BE2C (cell line): ENCODE data around the gene KIF5A.
A peak's percentile ranks its signal among the peaks of the same experiment; 100 is the strongest.

ENCODE experiments used
- DNase-seq: peaks from one replicate; pipeline ENCODE4 v3.0.0-alpha.2; 2020
- H3K27me3 ChIP-seq: fragments of 250-450 bp; sonication (Bioruptor Pico); 2 replicates; pipeline ENCODE4 v1.5.1; 2020; ENCODE audit warnings: mild to moderate bottlenecking
- H3K36me3 ChIP-seq: fragments of 250-450 bp; sonication (Bioruptor Pico); 2 replicates; pipeline ENCODE4 v1.5.1; 2020; ENCODE audit warnings: mild to moderate bottlenecking
- H3K4me1 ChIP-seq: fragments of 250-450 bp; sonication (Bioruptor Pico); 2 replicates; pipeline ENCODE4 v1.5.1; 2020
- H3K4me3 ChIP-seq: 2 replicates; pipeline ENCODE4 v1.5.1; 2011; ENCODE audit warnings: low read depth, low read length
- H3K9me3 ChIP-seq: fragments of 250-450 bp; sonication (Bioruptor Pico); 2 replicates; pipeline ENCODE4 v1.5.1; 2020
- CTCF ChIP-seq: IDR thresholded peaks from 2 replicates; pipeline ENCODE4 v1.5.1; 2012; ENCODE audit warnings: mild to moderate bottlenecking, low read depth, low read length

KIF5A gene

GRCh38 chr12:57552306-57552651 is 2.4 kb downstream of the KIF5A start:
- no peak for DNase-seq
- no peak for TF ChIP-seq CTCF

GRCh38 chr12:57552835-57553313 is 3.0 kb downstream of the KIF5A start:
- Histone ChIP-seq H3K9me3 (no peaks in the 10 kb centered on the region), H3K27me3 (no peaks in the 10 kb centered on the region), H3K36me3 (no peaks in the 10 kb centered on the region), H3K4me3 (peak overlapping the region; percentile 15), H3K4me1 (peaks cover 19% of the 10 kb centered on the region)
- no peak for TF ChIP-seq CTCF
- DNase-seq = peak; percentile 38

More at GRCh38 chr12:57552306-57552651, 2.4 kb downstream of the KIF5A start:
- H3K4me1 ChIP-seq = peaks cover 19% of the 10 kb centered on the region
- no peaks in the 10 kb centered on the region for H3K9me3 ChIP-seq
- no peaks in the 10 kb centered on the region for H3K27me3 ChIP-seq
- H3K4me3 ChIP-seq = peak overlapping the region; percentile 15
- H3K36me3 ChIP-seq = no peaks in the 10 kb centered on the region

- Histone ChIP-seq H3K4me3 (peak overlapping the region; percentile 15; the same call in 1 of the 2 replicates), H3K4me1 (peaks cover 19% of the 10 kb centered on the region), H3K9me3 (no peaks in the 10 kb centered on the region), H3K36me3 (no peaks in the 10 kb centered on the region), H3K27me3 (no peaks in the 10 kb centered on the region)
- no peak for TF ChIP-seq CTCF
- peak; percentile 32 for DNase-seq
Observed at GRCh38 chr12:57553343-57554202, 3.7 kb downstream of the KIF5A start.

- no peaks in the 10 kb centered on the region for H3K36me3 ChIP-seq
- TF ChIP-seq CTCF = no peak
Observed at GRCh38 chr12:57554453-57554852, 4.6 kb downstream of the KIF5A start.

GRCh38 chr12:57554897-57555296 is 5.1 kb downstream of the KIF5A start:
- H3K4me3 ChIP-seq = no peak overlapping the region
- no peaks in the 10 kb centered on the region for H3K36me3 ChIP-seq
- H3K4me1 ChIP-seq = peaks cover 19% of the 10 kb centered on the region
- no peak for TF ChIP-seq CTCF
- no peak for DNase-seq
- H3K9me3 ChIP-seq = no peaks in the 10 kb centered on the region
- no peaks in the 10 kb centered on the region for H3K27me3 ChIP-seq

More at GRCh38 chr12:57554453-57554852, 4.6 kb downstream of the KIF5A start:
- peaks cover 19% of the 10 kb centered on the region for H3K4me1 ChIP-seq
- H3K9me3 ChIP-seq = no peaks in the 10 kb centered on the region
- no peak overlapping the region for H3K4me3 ChIP-seq
- no peak for DNase-seq
- H3K27me3 ChIP-seq = no peaks in the 10 kb centered on the region

GRCh38 chr12:57558864-57559263 is 9.0 kb downstream of the KIF5A start:
- TF ChIP-seq CTCF = no peak
- Histone ChIP-seq H3K9me3 (no peaks in the 10 kb centered on the region), H3K4me1 (peaks cover 3% of the 10 kb centered on the region), H3K27me3 (no peaks in the 10 kb centered on the region), H3K4me3 (no peak overlapping the region), H3K36me3 (no peaks in the 10 kb centered on the region)
- DNase-seq = no peak
